BE2C (cell line): ENCODE data around the gene TMIE.

Source experiments
- DNase-seq: peaks from one replicate; pipeline ENCODE4 v3.0.0-alpha.2; 2020
- H3K27me3 ChIP-seq: fragments of 250-450 bp; sonication (Bioruptor Pico); 2 replicates; pipeline ENCODE4 v1.5.1; 2020; ENCODE audit warnings: mild to moderate bottlenecking
- H3K36me3 ChIP-seq: fragments of 250-450 bp; sonication (Bioruptor Pico); 2 replicates; pipeline ENCODE4 v1.5.1; 2020; ENCODE audit warnings: mild to moderate bottlenecking
- H3K4me1 ChIP-seq: fragments of 250-450 bp; sonication (Bioruptor Pico); 2 replicates; pipeline ENCODE4 v1.5.1; 2020
- H3K4me3 ChIP-seq: 2 replicates; pipeline ENCODE4 v1.5.1; 2011; ENCODE audit warnings: low read depth, low read length
- H3K9me3 ChIP-seq: fragments of 250-450 bp; sonication (Bioruptor Pico); 2 replicates; pipeline ENCODE4 v1.5.1; 2020
- TF ChIP-seq, protein P1 (sequence below): IDR thresholded peaks from 2 replicates; pipeline ENCODE4 v1.5.1; 2012; ENCODE audit warnings: mild to moderate bottlenecking, low read depth, low read length

Gene TMIE

DNA sequence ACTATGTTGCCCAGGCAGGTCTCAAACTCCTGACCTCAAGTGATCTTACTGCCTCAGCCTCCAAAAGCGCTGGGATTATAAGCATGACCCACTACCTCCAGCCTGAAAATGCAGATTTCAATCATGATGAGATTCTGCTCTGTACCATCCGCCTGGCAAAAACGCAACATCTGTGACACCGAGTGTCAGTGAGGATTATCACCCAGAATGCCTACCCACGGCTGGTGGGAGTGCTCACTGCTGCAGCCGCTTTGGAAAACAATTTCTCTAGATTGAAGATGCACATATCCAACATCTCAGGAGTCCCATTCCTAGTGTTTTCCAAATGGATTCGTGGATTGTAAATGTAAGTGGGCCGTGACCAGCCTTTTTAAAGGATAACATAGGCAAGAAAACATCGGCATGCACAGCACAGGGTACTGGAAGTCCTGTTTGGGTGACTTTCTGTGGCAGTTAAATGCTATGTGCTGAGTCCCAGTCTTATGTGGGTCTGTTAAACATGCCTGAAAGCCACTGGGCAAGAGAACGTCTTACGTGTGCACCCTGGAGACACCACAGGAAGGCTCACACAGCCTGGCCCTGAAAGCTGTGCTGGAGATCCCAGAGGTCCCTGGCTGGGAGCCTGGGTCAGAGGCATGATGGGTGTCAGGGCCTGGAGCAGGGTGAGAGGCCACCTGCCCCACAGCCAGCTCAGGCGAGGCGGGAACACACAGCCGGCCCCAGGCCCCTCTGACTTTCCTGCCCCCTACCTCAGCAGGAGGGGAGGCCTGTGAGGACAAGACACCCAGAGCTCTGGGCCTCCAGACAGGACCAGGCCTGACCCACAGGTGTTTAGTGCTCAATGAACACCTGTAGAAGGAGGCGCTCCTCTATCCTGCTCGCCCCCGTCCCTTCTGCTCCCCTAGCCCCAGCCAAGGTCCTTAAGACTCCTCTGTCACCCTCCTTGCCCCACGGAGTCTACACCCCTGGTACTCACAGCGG, 15.6 kb downstream of the TMIE start:
- H3K4me1 ChIP-seq = no peaks in the 10 kb centered on the region
- no peak for DNase-seq
- H3K4me3 ChIP-seq = no peak overlapping the region
- no peaks in the 10 kb centered on the region for H3K9me3 ChIP-seq
- no peaks in the 10 kb centered on the region for H3K36me3 ChIP-seq
- TF ChIP-seq, protein P1, sequence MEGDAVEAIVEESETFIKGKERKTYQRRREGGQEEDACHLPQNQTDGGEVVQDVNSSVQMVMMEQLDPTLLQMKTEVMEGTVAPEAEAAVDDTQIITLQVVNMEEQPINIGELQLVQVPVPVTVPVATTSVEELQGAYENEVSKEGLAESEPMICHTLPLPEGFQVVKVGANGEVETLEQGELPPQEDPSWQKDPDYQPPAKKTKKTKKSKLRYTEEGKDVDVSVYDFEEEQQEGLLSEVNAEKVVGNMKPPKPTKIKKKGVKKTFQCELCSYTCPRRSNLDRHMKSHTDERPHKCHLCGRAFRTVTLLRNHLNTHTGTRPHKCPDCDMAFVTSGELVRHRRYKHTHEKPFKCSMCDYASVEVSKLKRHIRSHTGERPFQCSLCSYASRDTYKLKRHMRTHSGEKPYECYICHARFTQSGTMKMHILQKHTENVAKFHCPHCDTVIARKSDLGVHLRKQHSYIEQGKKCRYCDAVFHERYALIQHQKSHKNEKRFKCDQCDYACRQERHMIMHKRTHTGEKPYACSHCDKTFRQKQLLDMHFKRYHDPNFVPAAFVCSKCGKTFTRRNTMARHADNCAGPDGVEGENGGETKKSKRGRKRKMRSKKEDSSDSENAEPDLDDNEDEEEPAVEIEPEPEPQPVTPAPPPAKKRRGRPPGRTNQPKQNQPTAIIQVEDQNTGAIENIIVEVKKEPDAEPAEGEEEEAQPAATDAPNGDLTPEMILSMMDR = no peak
- H3K27me3 ChIP-seq = no peaks in the 10 kb centered on the region

DNA sequence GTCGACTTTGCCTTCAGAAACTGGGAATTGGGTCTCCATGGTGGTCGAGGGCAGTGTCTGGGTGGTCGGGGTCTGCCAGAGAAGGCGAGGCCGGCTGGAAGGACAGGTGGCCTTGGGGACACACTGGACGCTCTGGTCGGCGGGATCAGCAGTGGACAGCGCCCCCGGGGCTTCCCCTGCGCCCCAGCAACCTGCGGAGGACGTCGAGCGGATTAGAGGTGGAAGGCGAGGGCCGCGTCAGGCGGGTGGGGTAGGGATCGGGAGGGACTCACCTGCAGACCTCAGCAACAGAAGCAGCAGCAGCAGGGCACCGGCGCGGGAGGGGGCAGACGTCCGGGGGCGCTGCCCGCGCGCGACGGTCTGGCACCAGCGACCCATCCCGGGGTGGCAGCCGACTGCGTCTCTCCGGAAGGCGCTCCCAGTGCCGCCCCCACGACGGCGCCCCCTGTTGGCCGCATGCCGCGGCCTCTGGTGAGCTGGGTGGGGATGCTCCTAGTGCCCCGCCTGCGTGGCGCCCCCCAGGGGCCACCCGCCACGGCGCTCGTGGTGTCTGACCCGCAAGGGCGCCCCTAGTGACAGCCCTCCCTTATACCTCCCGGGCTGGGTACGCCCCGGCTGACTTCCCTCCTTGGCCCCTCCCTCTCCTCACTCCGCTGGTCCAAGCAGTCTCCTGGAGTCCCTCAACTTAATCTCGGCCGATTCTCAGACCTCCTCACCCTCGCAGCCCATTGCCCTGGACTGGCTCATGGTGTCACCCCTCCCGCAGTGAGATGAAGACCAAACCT, 16.4 kb downstream of the TMIE start, which contains the start of gene PRSS50:
Gene PRSS50, minus strand, starts transcription at position 423 of the 785 bp plus-strand sequence. Its CDS starts 45 bp downstream, at position 378.
- Histone ChIP-seq H3K4me1 (no peaks in the 10 kb centered on the region), H3K36me3 (no peaks in the 10 kb centered on the region), H3K9me3 (no peaks in the 10 kb centered on the region), H3K27me3 (no peaks in the 10 kb centered on the region), H3K4me3 (no peak within 1 kb of the TSS)
- DNase-seq = no peak
- TF ChIP-seq, protein P1 = peak; percentile 4; the same call in 1 of the 2 replicates

DNA sequence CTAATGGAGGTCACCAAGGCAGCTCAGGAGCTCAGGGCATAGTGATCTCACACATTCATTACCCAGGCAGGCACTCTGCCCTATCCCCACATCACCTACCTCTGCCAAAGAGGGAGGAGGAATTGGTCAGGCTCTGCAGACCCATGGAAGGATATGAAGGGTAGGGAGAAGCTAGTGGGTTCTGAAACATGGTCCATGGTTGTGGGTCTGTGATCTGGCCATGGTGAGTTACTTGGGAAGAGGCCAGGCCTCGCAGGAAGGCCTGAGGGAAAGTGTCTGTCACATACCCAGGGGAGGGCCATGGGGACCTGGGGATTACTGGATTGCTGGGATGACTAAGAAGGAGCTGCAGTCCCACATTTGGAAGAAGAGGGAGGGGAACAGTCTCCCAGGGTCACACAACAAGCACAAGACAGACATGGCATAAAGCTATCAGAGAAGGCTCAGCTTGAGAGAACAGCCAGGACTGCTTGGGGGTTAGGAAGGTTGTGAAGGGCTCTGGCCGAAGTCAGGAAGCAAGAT, 17.9 kb downstream of the TMIE start:
- Histone ChIP-seq H3K36me3 (no peaks in the 10 kb centered on the region), H3K27me3 (no peaks in the 10 kb centered on the region), H3K9me3 (no peaks in the 10 kb centered on the region), H3K4me3 (no peak overlapping the region), H3K4me1 (no peaks in the 10 kb centered on the region)
- DNase-seq = no peak
- TF ChIP-seq, protein P1 = no peak

DNA sequence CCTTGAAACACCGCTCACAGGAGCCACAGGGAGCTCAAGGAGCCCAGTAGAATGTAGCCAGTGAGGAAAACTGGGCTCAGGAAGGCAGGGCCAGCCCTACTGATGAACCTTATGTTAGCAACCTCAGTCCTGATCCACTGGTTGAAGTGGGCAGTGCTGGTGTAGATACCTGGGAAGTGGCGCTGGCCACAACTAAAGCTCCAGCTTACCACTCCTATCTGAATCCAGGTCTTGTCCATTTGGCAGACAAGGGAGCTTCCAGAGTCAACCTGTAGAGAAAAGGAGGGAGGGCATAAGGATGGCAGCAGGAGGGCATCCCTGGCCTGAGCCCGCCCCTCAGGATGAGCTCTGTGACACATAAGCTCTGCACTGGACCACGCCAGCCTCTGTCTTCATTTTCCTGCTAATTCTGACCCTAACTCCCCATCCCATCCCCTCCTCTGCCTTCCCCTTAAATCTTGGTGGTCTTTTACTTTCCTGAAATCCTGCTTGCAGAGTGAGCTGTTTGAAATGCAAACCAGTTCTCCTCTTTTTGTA, 18.6 kb downstream of the TMIE start:
- Histone ChIP-seq H3K36me3 (no peaks in the 10 kb centered on the region), H3K9me3 (no peaks in the 10 kb centered on the region), H3K4me1 (no peaks in the 10 kb centered on the region), H3K27me3 (no peaks in the 10 kb centered on the region), H3K4me3 (no peak overlapping the region)
- DNase-seq = no peak
- TF ChIP-seq, protein P1 = no peak

DNA sequence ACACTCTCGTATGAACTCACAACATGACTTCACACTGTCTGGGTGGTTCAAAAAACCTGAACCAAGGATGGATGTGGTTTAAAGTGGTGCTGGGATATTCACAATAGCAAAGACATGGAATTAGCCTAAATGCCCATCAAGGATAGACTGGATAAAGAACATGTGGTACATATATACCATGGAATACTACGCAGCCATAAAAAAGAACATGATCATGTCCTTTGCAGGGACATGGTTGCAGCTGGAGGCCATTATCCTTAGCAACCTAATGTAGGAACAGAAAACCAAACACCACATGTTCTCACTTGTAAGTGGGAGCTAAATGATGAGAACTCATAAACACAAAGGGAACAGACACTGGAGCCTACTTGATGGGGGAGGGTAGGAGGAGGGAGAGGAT, 19.8 kb downstream of the TMIE start:
- no peaks in the 10 kb centered on the region for H3K27me3 ChIP-seq

More for the DNA sequence above, 19.8 kb downstream of the TMIE start:
- DNase-seq = no peak
- H3K4me3 ChIP-seq = no peak overlapping the region
- no peaks in the 10 kb centered on the region for H3K36me3 ChIP-seq
- no peaks in the 10 kb centered on the region for H3K9me3 ChIP-seq
- no peaks in the 10 kb centered on the region for H3K4me1 ChIP-seq
- TF ChIP-seq, protein P1 = no peak
